IPS-18c (cell line): Measurements from ENCODE around the gene TGFBR1.
"Not testable (repeated sequence)": the region's sequence is repeated elsewhere in the genome, so short reads cannot be mapped to it uniquely, and the experiment has no call there.

Source experiments
- H3K4me3 ChIP-seq: 2 replicates; pipeline ENCODE4 v1.7.0; 2013; ENCODE audit warnings: low read depth, mild to moderate bottlenecking, low read length, moderate library complexity; ENCODE audit not compliant: insufficient read depth
- H3K9me3 ChIP-seq: one replicate; pipeline ENCODE4 v1.6.1; 2013; ENCODE audit warnings: mild to moderate bottlenecking, low read length, moderate library complexity; ENCODE audit not compliant: control insufficient read depth, insufficient read depth

TGFBR1 gene

GRCh38 chr9:99185348-99185632 is 80.4 kb downstream of the TGFBR1 start:
- Histone ChIP-seq H3K9me3 (no peaks in the 10 kb centered on the region), H3K4me3 (no peak overlapping the region)

DNA sequence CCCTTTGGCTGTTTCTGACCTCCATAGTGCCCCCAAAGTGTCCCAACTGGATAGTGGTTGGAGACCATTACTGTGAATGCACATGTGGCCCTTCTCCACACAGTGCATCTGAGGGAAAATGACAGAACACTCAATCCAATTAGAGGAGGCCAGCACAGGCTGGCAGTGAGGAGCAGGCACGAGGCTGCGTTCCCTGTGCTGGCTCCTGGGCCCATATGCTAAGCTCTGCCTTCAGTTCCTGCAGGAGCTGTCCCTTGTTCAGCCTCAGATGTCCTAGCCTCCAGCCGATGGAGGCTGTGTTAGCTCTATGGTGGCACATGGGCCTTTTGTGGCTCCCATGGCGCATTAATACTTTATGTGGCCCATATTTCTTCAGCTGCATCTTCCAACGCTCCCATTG is 81.0 kb downstream of the TGFBR1 start:
- no peak overlapping the region for H3K4me3 ChIP-seq
- H3K9me3 ChIP-seq: no peaks in the 10 kb centered on the region

GRCh38 chr9:99187311-99187710 is 82.4 kb downstream of the TGFBR1 start:
- H3K4me3 ChIP-seq: no peak overlapping the region
- no peaks in the 10 kb centered on the region for H3K9me3 ChIP-seq

- Histone ChIP-seq H3K9me3 (no peaks in the 10 kb centered on the region), H3K4me3 (no peak overlapping the region)
Measured at GRCh38 chr9:99189186-99189585, 84.3 kb downstream of the TGFBR1 start.

GRCh38 chr9:99189887-99190596 is 85.1 kb downstream of the TGFBR1 start:
- no peak overlapping the region for H3K4me3 ChIP-seq
- H3K9me3 ChIP-seq: no peaks in the 10 kb centered on the region

GRCh38 chr9:99190597-99191283 is 85.8 kb downstream of the TGFBR1 start:
- Histone ChIP-seq H3K9me3 (no peaks in the 10 kb centered on the region), H3K4me3 (no peak overlapping the region)

- H3K4me3 ChIP-seq: no peak overlapping the region
- H3K9me3 ChIP-seq: no peaks in the 10 kb centered on the region
Measured at GRCh38 chr9:99192786-99193465, 88.0 kb downstream of the TGFBR1 start.

GRCh38 chr9:99193466-99193821 is 88.5 kb downstream of the TGFBR1 start:
- H3K9me3 ChIP-seq: no peaks in the 10 kb centered on the region

DNA sequence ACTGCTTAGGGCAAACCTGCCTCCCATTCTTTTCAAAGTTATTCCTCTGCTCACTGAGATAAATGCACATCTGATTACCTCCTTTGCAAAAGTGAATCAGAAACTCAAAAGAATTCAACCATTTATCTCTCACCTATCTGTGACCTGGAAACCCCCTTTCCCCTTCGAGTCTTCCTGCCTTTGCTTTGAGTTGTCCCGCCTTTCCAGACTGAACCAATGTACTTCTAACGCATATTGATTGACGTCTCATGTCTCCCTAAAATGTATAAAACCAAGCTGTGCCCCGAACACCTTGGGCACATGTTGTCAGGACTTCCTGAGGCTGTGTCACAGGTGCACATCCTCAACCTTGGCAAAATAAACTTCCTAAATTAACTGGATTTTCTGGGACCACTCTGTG is 91.6 kb downstream of the TGFBR1 start:
- H3K9me3 ChIP-seq, H3K4me3 ChIP-seq: not testable (repeated sequence)

More at GRCh38 chr9:99193466-99193821, 88.5 kb downstream of the TGFBR1 start:
- no peak overlapping the region for H3K4me3 ChIP-seq

GRCh38 chr9:99197124-99197630 is 92.3 kb downstream of the TGFBR1 start:
- no peak overlapping the region for H3K4me3 ChIP-seq
- H3K9me3 ChIP-seq: no peaks in the 10 kb centered on the region

DNA sequence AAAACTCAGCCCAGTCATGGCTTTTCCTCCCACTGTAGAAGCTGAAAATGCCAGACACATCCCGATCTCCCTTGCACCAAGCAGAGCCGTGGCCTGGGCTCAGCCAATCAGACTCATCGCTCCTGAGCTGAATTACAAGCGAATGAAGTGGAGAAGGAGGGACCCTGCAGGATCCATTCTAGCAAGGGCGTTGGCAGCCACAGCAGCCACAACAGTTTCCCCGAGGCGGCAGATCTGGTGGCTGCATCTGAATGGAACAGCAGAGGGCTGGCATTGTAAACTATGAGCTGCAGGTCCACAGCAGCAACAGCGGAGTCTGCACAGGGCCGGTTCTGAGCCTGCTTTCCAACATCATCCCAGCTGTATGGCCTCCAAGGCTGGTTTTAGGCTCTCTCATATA is 93.1 kb downstream of the TGFBR1 start:
- Histone ChIP-seq H3K9me3 (no peaks in the 10 kb centered on the region), H3K4me3 (no peak overlapping the region)

DNA sequence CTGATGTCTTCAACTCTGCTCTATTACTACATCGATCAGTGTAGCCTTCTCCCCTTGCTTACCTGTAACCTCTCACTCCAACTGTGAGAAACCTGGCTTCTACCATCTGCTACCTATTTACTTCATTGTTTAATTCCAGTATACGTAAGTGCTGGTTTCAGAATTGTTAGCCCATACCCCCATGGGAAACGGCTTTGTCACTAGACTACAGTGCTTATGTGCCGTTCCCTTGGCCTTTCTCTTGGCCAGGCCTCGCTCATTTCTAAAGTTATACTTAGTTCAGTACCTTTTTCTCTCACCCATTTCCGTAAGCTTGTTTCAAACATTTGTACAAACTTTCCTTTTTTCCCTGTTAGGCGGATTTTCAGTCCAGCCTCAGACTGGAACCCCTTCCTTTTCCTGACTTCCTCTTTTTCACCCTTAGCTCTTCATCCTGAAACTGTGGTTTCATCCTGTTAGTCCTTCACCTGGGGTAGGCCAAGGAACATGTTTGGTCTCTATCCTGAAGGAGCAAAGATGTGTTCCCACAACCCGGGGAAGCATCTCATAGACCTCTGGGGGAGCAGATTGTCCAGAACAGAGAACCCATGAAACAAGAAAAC is 95.1 kb downstream of the TGFBR1 start:
- H3K9me3 ChIP-seq: no peaks in the 10 kb centered on the region
- no peak overlapping the region for H3K4me3 ChIP-seq

DNA sequence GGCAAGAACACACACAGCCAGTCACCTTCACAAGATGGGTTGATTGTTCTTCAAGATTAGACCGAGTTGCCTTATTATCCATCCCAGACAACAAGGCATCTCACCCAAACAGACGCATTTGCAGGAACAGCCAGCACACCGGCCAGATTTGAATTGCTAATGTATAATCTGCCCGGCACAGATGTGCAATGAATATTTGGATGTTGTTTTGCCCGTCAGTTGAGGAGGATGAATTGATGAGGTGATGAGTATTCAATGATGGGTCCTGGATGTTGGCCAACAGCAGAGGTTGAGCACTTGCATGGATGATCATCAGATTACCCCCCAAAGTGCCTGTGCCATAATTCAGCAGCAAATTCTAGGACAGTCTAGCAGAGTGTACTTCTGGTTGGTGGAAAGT is 96.7 kb downstream of the TGFBR1 start:
- H3K4me3 ChIP-seq: no peak overlapping the region
- no peaks in the 10 kb centered on the region for H3K9me3 ChIP-seq
